Muscle of leg (tissue), 11 donors: ENCODE data around the gene PABPC1L. TPM values are rescaled to one million over a fixed set of nuclear protein-coding genes. Genes with fewer than 3 reads are reported as not detected.
A peak's percentile ranks its signal among the peaks of the same experiment; 100 is the strongest.

Source experiments
- DNase-seq: peaks from one replicate; pipeline ENCODE4 v3.0.0; 2013
- H3K27ac ChIP-seq: one replicate; pipeline ENCODE4 v1.5.1; 2013; ENCODE audit warnings: mild to moderate bottlenecking, low read length, control low read depth
- H3K27me3 ChIP-seq: one replicate; pipeline ENCODE4 v1.6.1; 2013; ENCODE audit warnings: low read length; ENCODE audit not compliant: control insufficient read depth, insufficient read depth
- H3K36me3 ChIP-seq: one replicate; pipeline ENCODE4 v1.6.1; 2013; ENCODE audit warnings: low read length; ENCODE audit not compliant: control insufficient read depth, insufficient read depth
- H3K4me1 ChIP-seq: one replicate; pipeline ENCODE4 v1.6.1; 2013; ENCODE audit warnings: low read length; ENCODE audit not compliant: control insufficient read depth, insufficient read depth
- H3K4me3 ChIP-seq: one replicate; pipeline ENCODE4 v1.5.1; 2013; ENCODE audit warnings: low read length, control low read depth
- H3K9me3 ChIP-seq: replicated peaks from 2 replicates; pipeline ENCODE4 v1.6.1; 2013; ENCODE audit warnings: low read depth, low read length; ENCODE audit not compliant: control insufficient read depth
- WGBS: methylation state at CpG from one replicate; pipeline ENCODE4 v1.1.5; 2013; ENCODE audit warnings: missing lambda C conversion rate; ENCODE audit not compliant: insufficient coverage; 5-methylcytosine and 5-hydroxymethylcytosine counted together
- polyA plus RNA-seq, 8 donors: library from polyadenylated mRNA; unstranded; fragments of 120-200 nt; gene quantifications; one replicate each; pipeline versions ENCODE4 v1.2.1 to v1.2.3, GENCODE V29; 2013; ENCODE audit warnings: inconsistent platforms in 1 of 8, low replicate concordance in 1 of 8; ENCODE audit not compliant: insufficient read length in 8 of 8, insufficient read depth in 1 of 8
- total RNA-seq: library from RNA; stranded (reverse); fragments of 120-200 nt; gene quantifications from one replicate; pipeline ENCODE4 v1.2.4, GENCODE V29; 2013

Gene PABPC1L
- total and polyA plus RNA-seq, 9 donors: 5.3 to 28.1 (median 14.9) TPM

GRCh38 chr20:44954211-44954610, 44.4 kb downstream of the PABPC1L start:
- Histone ChIP-seq H3K27me3 (no peaks in the 10 kb centered on the region), H3K9me3 (no peaks in the 10 kb centered on the region), H3K36me3 (peaks cover 63% of the 10 kb centered on the region), H3K4me3 (no peak overlapping the region), H3K4me1 (peaks cover 3% of the 10 kb centered on the region), H3K27ac (no peak overlapping the region)
- no peak for DNase-seq
- WGBS: 97% methylated on average over 3 of the region's 5 CpGs

DNA sequence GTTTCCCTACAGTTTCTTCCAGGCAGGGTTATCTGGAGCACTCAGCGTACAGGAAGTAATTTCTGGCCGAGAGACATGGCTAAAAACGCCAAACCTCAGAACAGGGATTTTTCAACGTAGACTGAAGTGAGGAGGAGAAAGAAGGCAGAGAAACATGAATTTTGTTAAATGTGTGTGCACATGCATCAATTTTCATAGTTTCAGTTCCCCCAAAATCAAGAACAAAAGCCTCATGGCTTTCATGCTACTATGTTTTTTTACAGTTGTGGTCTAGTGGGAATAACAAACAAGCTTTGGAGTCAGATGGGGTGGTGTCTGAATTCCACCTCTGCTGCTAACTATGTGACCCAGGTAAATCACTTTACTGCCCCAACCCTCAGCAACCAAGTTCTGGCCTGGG, 45.4 kb downstream of the PABPC1L start:
- 80% methylated on average over 1 of the region's 4 CpGs for WGBS
- no peaks in the 10 kb centered on the region for H3K9me3 ChIP-seq

GRCh38 chr20:44956410-44956809, 46.5 kb downstream of the PABPC1L start:
- WGBS: 95% methylated on average over 3 of the region's 3 CpGs
- Histone ChIP-seq H3K27me3 (no peaks in the 10 kb centered on the region), H3K9me3 (no peaks in the 10 kb centered on the region), H3K27ac (no peak overlapping the region), H3K4me3 (no peak overlapping the region), H3K36me3 (peaks cover 52% of the 10 kb centered on the region), H3K4me1 (peaks cover 9% of the 10 kb centered on the region)
- DNase-seq: no peak

More for the DNA sequence above, 45.4 kb downstream of the PABPC1L start:
- Histone ChIP-seq H3K27me3 (no peaks in the 10 kb centered on the region), H3K4me3 (no peak overlapping the region), H3K4me1 (peaks cover 6% of the 10 kb centered on the region), H3K36me3 (peaks cover 61% of the 10 kb centered on the region), H3K27ac (no peak overlapping the region)
- no peak for DNase-seq

- DNase-seq: no peak
- Histone ChIP-seq H3K4me1 (peaks cover 9% of the 10 kb centered on the region), H3K36me3 (peaks cover 35% of the 10 kb centered on the region), H3K27ac (no peak overlapping the region), H3K27me3 (no peaks in the 10 kb centered on the region), H3K4me3 (no peak overlapping the region), H3K9me3 (no peaks in the 10 kb centered on the region)
- WGBS: 90% methylated on average over 5 of the region's 8 CpGs
Observed at GRCh38 chr20:44958276-44958675, 48.4 kb downstream of the PABPC1L start.

GRCh38 chr20:44959082-44959637, 49.3 kb downstream of the PABPC1L start:
- peak; percentile 58 for DNase-seq
- H3K27ac ChIP-seq: no peak overlapping the region
- peaks cover 9% of the 10 kb centered on the region for H3K4me1 ChIP-seq
- H3K36me3 ChIP-seq: peaks cover 26% of the 10 kb centered on the region
- no peaks in the 10 kb centered on the region for H3K9me3 ChIP-seq
- H3K4me3 ChIP-seq: peak overlapping the region; percentile 62
- H3K27me3 ChIP-seq: no peaks in the 10 kb centered on the region
- WGBS: 12% methylated on average over 4 of the region's 8 CpGs

DNA sequence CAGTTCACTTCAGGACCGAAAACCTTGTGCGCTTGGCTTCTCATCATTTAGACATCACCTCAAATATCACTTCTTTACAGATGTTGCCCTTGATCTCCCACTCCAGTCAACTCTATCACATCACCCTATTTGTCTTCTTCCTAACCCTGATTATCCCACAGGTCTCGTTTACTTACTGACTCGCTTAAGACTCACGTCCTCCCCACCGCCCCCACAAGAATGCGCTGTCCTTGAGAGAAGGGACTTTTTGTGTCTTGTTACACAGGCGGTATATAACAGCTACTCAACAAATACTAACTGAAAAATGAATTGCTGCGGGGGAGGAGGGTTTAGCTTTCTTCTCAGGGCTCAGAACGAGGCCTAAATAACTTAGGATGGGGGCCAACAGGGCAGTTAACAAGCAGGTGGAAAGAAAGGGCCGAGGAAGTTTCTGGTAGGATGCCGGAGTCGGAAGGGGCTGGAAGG, 49.8 kb downstream of the PABPC1L start:
- Histone ChIP-seq H3K4me1 (peaks cover 9% of the 10 kb centered on the region), H3K4me3 (peak overlapping the region; percentile 62), H3K27ac (peak overlapping the region; percentile 47), H3K9me3 (no peaks in the 10 kb centered on the region), H3K27me3 (no peaks in the 10 kb centered on the region), H3K36me3 (peaks cover 21% of the 10 kb centered on the region)
- DNase-seq: peak; percentile 57
- WGBS: 6% methylated on average over 6 of the region's 13 CpGs

GRCh38 chr20:44960103-44960852, 50.4 kb downstream of the PABPC1L start, which contains the start of gene TOMM34:
Gene TOMM34, minus strand, starts transcription at chr20:44960397. Its CDS starts 64 bp downstream, at chr20:44960333.
- DNase-seq: peak; percentile 96
- under 1% methylated on average over 59 of the region's 60 CpGs for WGBS
- Histone ChIP-seq H3K36me3 (peaks cover 15% of the 10 kb centered on the region), H3K4me3 (peak within 1 kb of the TSS; percentile 62), H3K4me1 (peaks cover 9% of the 10 kb centered on the region), H3K27ac (peak within 1 kb of the TSS; percentile 62), H3K27me3 (no peaks in the 10 kb centered on the region), H3K9me3 (no peaks in the 10 kb centered on the region)

DNA sequence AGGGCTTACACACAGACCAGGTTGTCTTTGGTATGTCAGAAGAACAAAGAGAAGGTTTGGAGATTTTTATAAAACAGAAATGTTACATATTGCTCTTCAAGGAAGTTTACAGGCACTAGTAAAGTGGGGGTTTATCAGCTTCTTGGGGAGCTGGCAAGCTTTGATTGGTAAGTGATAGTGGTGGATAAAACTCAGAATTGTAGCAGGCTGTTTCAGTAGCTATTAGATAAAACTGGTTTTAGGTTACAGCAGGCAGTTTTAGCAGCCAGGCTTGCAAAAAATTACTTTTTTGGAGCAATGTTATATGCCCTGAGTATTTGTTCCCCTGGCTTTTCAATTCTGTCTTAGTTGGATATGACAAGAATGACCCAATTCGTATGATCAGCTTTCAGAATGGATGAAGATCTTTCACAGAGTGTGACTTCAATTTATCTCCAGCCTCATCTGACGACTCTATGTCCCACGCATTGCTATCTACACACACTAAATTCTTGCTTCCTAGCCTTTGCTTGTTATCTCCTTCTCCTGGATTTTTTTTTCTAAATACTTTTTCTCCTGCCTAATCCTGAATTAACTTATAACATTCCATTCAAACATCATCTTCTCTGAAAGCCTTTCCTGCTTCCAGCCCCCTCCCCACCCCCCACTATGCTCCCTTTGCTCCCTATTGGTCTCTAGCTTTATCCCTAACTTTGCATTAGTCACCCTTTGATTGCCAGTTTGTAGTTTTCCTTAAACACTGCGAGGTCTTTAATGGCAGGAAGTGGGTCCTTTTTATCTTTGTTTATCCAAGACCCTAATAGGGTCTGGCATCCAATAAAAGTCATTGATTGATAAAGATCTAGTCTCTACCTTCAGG, 51.4 kb downstream of the PABPC1L start:
- no peak overlapping the region for H3K27ac ChIP-seq
- no peaks in the 10 kb centered on the region for H3K27me3 ChIP-seq
- H3K36me3 ChIP-seq: peaks cover 6% of the 10 kb centered on the region
- no peaks in the 10 kb centered on the region for H3K9me3 ChIP-seq
- WGBS: 75% methylated on average over 2 of the region's 4 CpGs
- no peak overlapping the region for H3K4me3 ChIP-seq
- no peak for DNase-seq
- H3K4me1 ChIP-seq: peaks cover 13% of the 10 kb centered on the region

- Histone ChIP-seq H3K4me1 (peaks cover 15% of the 10 kb centered on the region), H3K27ac (no peak overlapping the region), H3K36me3 (peaks cover 4% of the 10 kb centered on the region), H3K27me3 (no peaks in the 10 kb centered on the region), H3K4me3 (no peak overlapping the region), H3K9me3 (no peaks in the 10 kb centered on the region)
- DNase-seq: no peak
- 86% methylated on average over 1 of the region's 3 CpGs for WGBS
Observed at GRCh38 chr20:44961870-44962267, 52.0 kb downstream of the PABPC1L start.

DNA sequence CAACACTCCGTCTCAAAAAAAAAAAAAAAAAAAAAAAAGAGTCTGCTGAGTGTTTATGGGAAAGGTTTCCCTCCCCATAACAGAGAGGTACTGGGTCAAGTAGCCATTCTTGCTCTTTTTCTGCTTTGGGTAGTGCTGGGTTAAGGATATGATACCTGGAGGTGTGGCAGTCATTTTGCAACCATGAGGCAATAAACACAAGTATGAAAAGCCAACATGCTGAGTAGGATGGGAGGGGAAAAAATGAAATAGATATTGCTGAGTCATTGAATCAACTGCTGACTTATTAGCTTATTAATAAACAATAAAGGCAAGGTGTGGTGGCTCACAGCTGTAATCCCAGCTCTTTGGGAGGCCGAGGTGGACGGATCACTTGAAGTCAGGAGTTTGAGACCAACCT, 52.6 kb downstream of the PABPC1L start:
- peaks cover 4% of the 10 kb centered on the region for H3K36me3 ChIP-seq
- DNase-seq: no peak
- no peak overlapping the region for H3K4me3 ChIP-seq
- WGBS: no CpG with 5 or more reads among the region's 3 CpGs
- H3K27me3 ChIP-seq: no peaks in the 10 kb centered on the region
- no peaks in the 10 kb centered on the region for H3K9me3 ChIP-seq
- H3K4me1 ChIP-seq: peaks cover 22% of the 10 kb centered on the region
- no peak overlapping the region for H3K27ac ChIP-seq
